GM12892 (cell line): Measurements from ENCODE around the gene DPY19L3.

Experiments used
- POLR2A ChIP-seq: IDR thresholded peaks from 2 replicates; pipeline ENCODE4 v1.6.1; 2011; ENCODE audit warnings: low read depth, low read length, control low read depth
- POLR2AphosphoS5 ChIP-seq: IDR thresholded peaks from 2 replicates; pipeline ENCODE4 v1.6.1; 2011; ENCODE audit warnings: low read depth, low read length, control low read depth

- TF ChIP-seq POLR2A, result no peak
- TF ChIP-seq POLR2AphosphoS5, result no peak
These were observed 17.1 kb upstream of the DPY19L3 start for GRCh38 chr19:32388393-32388855.
